ENCODE measurements around the gene CLCNKA.

CLCNKA gene

DNA sequence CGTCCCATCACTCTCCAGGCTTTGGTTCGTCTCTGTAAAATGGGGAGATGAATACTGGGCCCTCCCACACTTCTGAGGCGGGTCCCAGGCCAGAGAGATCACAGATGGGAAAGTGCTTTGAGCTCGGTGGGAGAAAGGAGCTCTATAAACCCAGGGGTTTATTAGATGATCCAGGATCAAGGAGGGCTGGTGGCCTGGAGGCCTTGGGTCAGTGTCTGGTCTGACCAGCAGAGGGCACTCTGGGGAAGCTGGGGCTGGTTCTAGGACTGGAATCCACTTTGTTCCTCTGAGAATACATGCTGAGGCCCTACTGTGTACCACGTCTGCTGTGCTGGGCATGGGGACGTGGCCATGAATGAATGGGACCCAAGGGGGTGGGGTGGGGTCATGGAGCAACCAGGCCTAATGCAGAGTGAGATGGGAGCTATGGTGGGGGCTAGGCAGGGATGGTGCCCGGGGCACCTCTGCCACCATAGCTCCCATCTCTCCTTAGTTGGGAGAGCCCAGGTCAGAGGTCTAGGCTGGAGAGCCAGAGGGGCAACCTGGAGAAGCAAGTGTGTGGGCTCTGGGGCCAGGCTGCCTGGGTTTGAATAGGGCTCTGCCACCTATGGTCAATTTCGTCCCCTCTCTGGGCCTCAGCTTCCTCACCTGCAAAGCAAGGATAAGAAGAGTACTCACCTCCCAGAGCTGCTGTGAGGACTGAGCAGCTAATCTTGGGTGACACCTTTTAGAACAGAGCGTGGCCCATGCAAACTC is 60.6 kb downstream of the CLCNKA start:
- peak; percentile 43 for DNase-seq

DNA sequence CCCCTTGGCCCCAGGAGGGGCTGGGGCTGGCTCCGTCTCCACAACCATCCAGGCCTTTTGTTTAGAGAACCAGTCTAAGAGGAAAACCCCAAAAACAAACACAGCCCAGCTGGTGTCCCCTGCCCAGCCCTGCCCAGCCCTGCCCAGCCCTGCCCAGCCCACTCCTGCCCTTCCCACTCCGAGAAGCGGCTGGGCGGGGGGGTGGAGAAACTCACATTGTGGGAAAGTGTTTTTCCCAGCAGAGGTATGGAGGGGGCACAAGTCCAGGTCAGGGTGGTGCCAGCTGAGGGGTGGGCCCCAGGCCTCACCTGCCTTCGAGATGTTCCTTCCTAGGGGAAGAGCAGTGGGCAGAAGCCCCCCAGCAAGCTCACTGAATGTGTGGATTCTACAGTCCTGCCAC is 61.6 kb downstream of the CLCNKA start:
- peak; percentile 53 for DNase-seq

All from COR-L47 (cell line).